K562 (cell line): Measurements from ENCODE around the gene TMC6. TPM values are rescaled to one million over a fixed set of nuclear protein-coding genes. Genes with fewer than 3 reads are reported as not detected.

Experiments
- AFF4 ChIP-seq: sonication (generic); formaldehyde crosslinking; IDR thresholded peaks from 2 replicates; pipeline ENCODE4 v1.8.0; 2023; ENCODE audit warnings: mild to moderate bottlenecking, missing genetic modification reagents
- EWSR1 ChIP-seq: fragments of 450-650 bp; IDR thresholded peaks from 2 replicates; pipeline ENCODE4 v1.6.1; 2018; ENCODE audit warnings: borderline replicate concordance, mild to moderate bottlenecking, low read depth, moderate library complexity; ENCODE audit not compliant: partially characterized antibody
- HNRNPH1 ChIP-seq: fragments of 200-400 bp; formaldehyde crosslinking; optimal IDR thresholded peaks from 2 replicates; pipeline ENCODE3; 2017; ENCODE audit warnings: low read depth, mild to moderate bottlenecking, low read length, moderate library complexity
- HNRNPLL ChIP-seq: fragments of 200-400 bp; formaldehyde crosslinking; IDR thresholded peaks from 2 replicates; pipeline ENCODE4 v1.6.1; 2017; ENCODE audit warnings: low read length, low read depth, mild to moderate bottlenecking; ENCODE audit not compliant: poor library complexity, severe bottlenecking
- PRPF4 ChIP-seq: fragments of 200-400 bp; formaldehyde crosslinking; IDR thresholded peaks from one replicate; pipeline ENCODE4 v1.6.1; 2017; ENCODE audit warnings: low read length, low read depth, mild to moderate bottlenecking; ENCODE audit not compliant: insufficient read depth, poor library complexity, severe bottlenecking
- TRIM28 ChIP-seq: fragments of 450-650 bp; IDR thresholded peaks from 2 replicates; pipeline ENCODE4 v1.6.1; 2017
- ZNF384 ChIP-seq: IDR thresholded peaks from 2 replicates; pipeline ENCODE4 v1.6.1; 2012; ENCODE audit warnings: low read depth, low read length, improper control_type of control experiment
- ZNF785 ChIP-seq: fragments of 250-450 bp; sonication (Bioruptor Pico); IDR thresholded peaks from 2 replicates; pipeline ENCODE4 v1.4.0; 2020; ENCODE audit warnings: mild to moderate bottlenecking
- polyA plus RNA-seq, 8 experiments: library from polyadenylated mRNA; depleted of rRNA in 4 of 8; stranded (reverse) in 5 of 8; unstranded in 3 of 8; fragments of >200 nt; fragmentation: Nextera tagmentation in 2 of 8; fragmentation: Illumina TruSeq in 1 of 8; extraction: Ambion mirVana in 2 of 8; extraction: Trizol in 1 of 8; gene quantifications; 2 replicates each; pipeline versions ENCODE4 v1.2.1 to v1.2.3, GENCODE V29; 2011 to 2014; ENCODE audit warnings: inconsistent platforms in 1 of 8, missing spikeins in 1 of 8
- small RNA-seq: library from RNA; depleted of rRNA; stranded (forward); fragments of <200 nt; gene quantifications from one replicate; pipeline ENCODE3, GENCODE V24; 2014
- total RNA-seq, 7 experiments: library from RNA; depleted of rRNA in 6 of 7; stranded (reverse); fragments of >200 nt in 6 of 7; fragmentation: Illumina TruSeq in 2 of 7; extraction: Trizol in 2 of 7; gene quantifications; 2 replicates each; pipeline versions ENCODE4 v1.2.1 to v1.2.3, GENCODE V29; 2011 to 2021; ENCODE audit warnings: low replicate concordance in 1 of 7

TMC6 gene
- total and polyA plus RNA-seq, 9 of the 15 experiments (the other 6 are each of a cell fraction or from before 2014, with no cell fraction given): 4.1 to 351 (median 66.9) TPM

- no peak for TF ChIP-seq PRPF4
- no peak for TF ChIP-seq AFF4
- TF ChIP-seq ZNF785 (CRISPR knock-in tag): no peak
- TF ChIP-seq ZNF384: no peak
- no peak for TF ChIP-seq HNRNPH1
- no peak for TF ChIP-seq EWSR1
- TF ChIP-seq HNRNPLL: no peak
- TF ChIP-seq TRIM28: no peak
These were observed 66.0 kb downstream of the TMC6 start (continued) for GRCh38 chr17:78062596-78062995.

Small RNA genes lying within 50 kb of the gene (small RNA-seq; reads per million reads assigned to genes)
- gene RNU6-625P: not detected

Other genes with a start within 250 kb of the TMC6 start
Only the 7 nearest of the 10 such genes appear.
- 4.8 TPM in 2 replicates for gene TMC8, start 2.0 kb upstream of the TMC6 start, total RNA-seq (2014; rRNA removed)
- 1.0 and 1.3 TPM in 2 replicates for gene TMC8, start 2.0 kb upstream of the TMC6 start, total RNA-seq (2014; rRNA removed; fragmentation: Illumina TruSeq; extraction: Trizol)
- 1.3 TPM in 2 replicates for gene TMC8, start 2.0 kb upstream of the TMC6 start, total RNA-seq (2015; rRNA removed; fragmentation: Illumina TruSeq; extraction: Trizol)
- 8.3 and 10.3 TPM in 2 replicates for gene TMC8, start 2.0 kb upstream of the TMC6 start, total RNA-seq (2021)
- gene TMC8, start 2.0 kb upstream of the TMC6 start, polyA plus RNA-seq (2011; rRNA removed): 3.5 and 6.1 TPM in 2 replicates
- gene TMC8, start 2.0 kb upstream of the TMC6 start, polyA plus RNA-seq (2014; fragmentation: Illumina TruSeq; extraction: Trizol): 2.8 and 5.7 TPM in 2 replicates
- gene TMC8, start 2.0 kb upstream of the TMC6 start, polyA plus RNA-seq (2014; fragmentation: Nextera tagmentation; extraction: Ambion mirVana): under 1 TPM; 0.13 to 0.21 TPM
- 4.1 and 10.9 TPM in 2 replicates for gene TMC8, start 2.0 kb upstream of the TMC6 start, polyA plus RNA-seq (2014; rRNA removed)
- gene C17orf99, start 17.6 kb upstream of the TMC6 start, total RNA-seq (2014; rRNA removed): 16.8 and 17.3 TPM in 2 replicates
- gene C17orf99, start 17.6 kb upstream of the TMC6 start, total RNA-seq (2014; rRNA removed; fragmentation: Illumina TruSeq; extraction: Trizol): 7.1 and 7.5 TPM in 2 replicates
- gene C17orf99, start 17.6 kb upstream of the TMC6 start, total RNA-seq (2015; rRNA removed; fragmentation: Illumina TruSeq; extraction: Trizol): 4.0 and 5.8 TPM in 2 replicates
- 16.4 and 18.9 TPM in 2 replicates for gene C17orf99, start 17.6 kb upstream of the TMC6 start, total RNA-seq (2021)
- 15.9 and 16.2 TPM in 2 replicates for gene C17orf99, start 17.6 kb upstream of the TMC6 start, polyA plus RNA-seq (2011; rRNA removed)
- gene C17orf99, start 17.6 kb upstream of the TMC6 start, polyA plus RNA-seq (2014; fragmentation: Illumina TruSeq; extraction: Trizol): 14.3 and 20.0 TPM in 2 replicates
- 1 to 10 TPM; 4.1 to 7.7 TPM for gene C17orf99, start 17.6 kb upstream of the TMC6 start, polyA plus RNA-seq (2014; fragmentation: Nextera tagmentation; extraction: Ambion mirVana)
- 16.4 and 19.9 TPM in 2 replicates for gene C17orf99, start 17.6 kb upstream of the TMC6 start, polyA plus RNA-seq (2014; rRNA removed)
- gene SYNGR2, start 39.8 kb upstream of the TMC6 start, total RNA-seq (2014; rRNA removed): 87.8 and 120 TPM in 2 replicates
- gene SYNGR2, start 39.8 kb upstream of the TMC6 start, total RNA-seq (2014; rRNA removed; fragmentation: Illumina TruSeq; extraction: Trizol): 29.7 and 44.9 TPM in 2 replicates
- 68.0 and 68.2 TPM in 2 replicates for gene SYNGR2, start 39.8 kb upstream of the TMC6 start, total RNA-seq (2015; rRNA removed; fragmentation: Illumina TruSeq; extraction: Trizol)
- 173 and 185 TPM in 2 replicates for gene SYNGR2, start 39.8 kb upstream of the TMC6 start, total RNA-seq (2021)
- gene SYNGR2, start 39.8 kb upstream of the TMC6 start, polyA plus RNA-seq (2011; rRNA removed): 159 and 208 TPM in 2 replicates
- 167 and 172 TPM in 2 replicates for gene SYNGR2, start 39.8 kb upstream of the TMC6 start, polyA plus RNA-seq (2014; fragmentation: Illumina TruSeq; extraction: Trizol)
- 1 to 10 TPM; 1.4 to 7.6 TPM for gene SYNGR2, start 39.8 kb upstream of the TMC6 start, polyA plus RNA-seq (2014; fragmentation: Nextera tagmentation; extraction: Ambion mirVana)
- gene SYNGR2, start 39.8 kb upstream of the TMC6 start, polyA plus RNA-seq (2014; rRNA removed): 140 and 156 TPM in 2 replicates
- gene TK1, start 58.3 kb upstream of the TMC6 start, total RNA-seq (2014; rRNA removed): 195 and 231 TPM in 2 replicates
- gene TK1, start 58.3 kb upstream of the TMC6 start, total RNA-seq (2014; rRNA removed; fragmentation: Illumina TruSeq; extraction: Trizol): 45.0 and 59.5 TPM in 2 replicates
- 97.7 and 98.0 TPM in 2 replicates for gene TK1, start 58.3 kb upstream of the TMC6 start, total RNA-seq (2015; rRNA removed; fragmentation: Illumina TruSeq; extraction: Trizol)
- gene TK1, start 58.3 kb upstream of the TMC6 start, total RNA-seq (2021): 198 TPM in 2 replicates
- gene TK1, start 58.3 kb upstream of the TMC6 start, polyA plus RNA-seq (2011; rRNA removed): 123 and 130 TPM in 2 replicates
- gene TK1, start 58.3 kb upstream of the TMC6 start, polyA plus RNA-seq (2014; fragmentation: Illumina TruSeq; extraction: Trizol): 103 and 216 TPM in 2 replicates
- gene TK1, start 58.3 kb upstream of the TMC6 start, polyA plus RNA-seq (2014; fragmentation: Nextera tagmentation; extraction: Ambion mirVana): 10 to 100 TPM in 1 of 2 experiments, 1 to 10 TPM in 1; 8.4 to 29.9 TPM
- 192 and 280 TPM in 2 replicates for gene TK1, start 58.3 kb upstream of the TMC6 start, polyA plus RNA-seq (2014; rRNA removed)
- gene AFMID, start 58.6 kb upstream of the TMC6 start, total RNA-seq (2014; rRNA removed): 68.1 and 101 TPM in 2 replicates
- gene AFMID, start 58.6 kb upstream of the TMC6 start, total RNA-seq (2014; rRNA removed; fragmentation: Illumina TruSeq; extraction: Trizol): 63.4 and 70.4 TPM in 2 replicates
- gene AFMID, start 58.6 kb upstream of the TMC6 start, total RNA-seq (2015; rRNA removed; fragmentation: Illumina TruSeq; extraction: Trizol): 61.8 and 62.1 TPM in 2 replicates
- gene AFMID, start 58.6 kb upstream of the TMC6 start, total RNA-seq (2021): 67.3 and 74.0 TPM in 2 replicates
- gene AFMID, start 58.6 kb upstream of the TMC6 start, polyA plus RNA-seq (2011; rRNA removed): 73.8 and 74.4 TPM in 2 replicates
- 119 and 133 TPM in 2 replicates for gene AFMID, start 58.6 kb upstream of the TMC6 start, polyA plus RNA-seq (2014; fragmentation: Illumina TruSeq; extraction: Trizol)
- gene AFMID, start 58.6 kb upstream of the TMC6 start, polyA plus RNA-seq (2014; fragmentation: Nextera tagmentation; extraction: Ambion mirVana): 100 to 1,000 TPM in 1 of 2 experiments, 10 to 100 TPM in 1; 80.3 to 188 TPM
- 95.7 and 110 TPM in 2 replicates for gene AFMID, start 58.6 kb upstream of the TMC6 start, polyA plus RNA-seq (2014; rRNA removed)
- 114 and 140 TPM in 2 replicates for gene BIRC5, start 85.5 kb upstream of the TMC6 start, total RNA-seq (2014; rRNA removed)
- gene BIRC5, start 85.5 kb upstream of the TMC6 start, total RNA-seq (2014; rRNA removed; fragmentation: Illumina TruSeq; extraction: Trizol): 79.1 and 79.9 TPM in 2 replicates
- 101 and 106 TPM in 2 replicates for gene BIRC5, start 85.5 kb upstream of the TMC6 start, total RNA-seq (2015; rRNA removed; fragmentation: Illumina TruSeq; extraction: Trizol)
- gene BIRC5, start 85.5 kb upstream of the TMC6 start, total RNA-seq (2021): 101 and 104 TPM in 2 replicates
- gene BIRC5, start 85.5 kb upstream of the TMC6 start, polyA plus RNA-seq (2011; rRNA removed): 61.4 and 64.4 TPM in 2 replicates
- 74.6 and 88.8 TPM in 2 replicates for gene BIRC5, start 85.5 kb upstream of the TMC6 start, polyA plus RNA-seq (2014; fragmentation: Illumina TruSeq; extraction: Trizol)
- gene BIRC5, start 85.5 kb upstream of the TMC6 start, polyA plus RNA-seq (2014; fragmentation: Nextera tagmentation; extraction: Ambion mirVana): 100 to 1,000 TPM in 1 of 2 experiments, 10 to 100 TPM in 1; 98.2 to 107 TPM
- gene BIRC5, start 85.5 kb upstream of the TMC6 start, polyA plus RNA-seq (2014; rRNA removed): 127 and 155 TPM in 2 replicates
- not detected in 2 replicates for gene TMEM235, start 102.9 kb upstream of the TMC6 start, total RNA-seq (2014; rRNA removed)
- gene TMEM235, start 102.9 kb upstream of the TMC6 start, total RNA-seq (2014; rRNA removed; fragmentation: Illumina TruSeq; extraction: Trizol): not detected in 2 replicates
- gene TMEM235, start 102.9 kb upstream of the TMC6 start, total RNA-seq (2015; rRNA removed; fragmentation: Illumina TruSeq; extraction: Trizol): not detected in 2 replicates
- gene TMEM235, start 102.9 kb upstream of the TMC6 start, total RNA-seq (2021): not detected in 2 replicates
- gene TMEM235, start 102.9 kb upstream of the TMC6 start, polyA plus RNA-seq (2011; rRNA removed): not detected in 2 replicates
- not detected in 2 replicates for gene TMEM235, start 102.9 kb upstream of the TMC6 start, polyA plus RNA-seq (2014; fragmentation: Illumina TruSeq; extraction: Trizol)
- not detected for gene TMEM235, start 102.9 kb upstream of the TMC6 start, polyA plus RNA-seq (2014; fragmentation: Nextera tagmentation; extraction: Ambion mirVana)
- not detected in 2 replicates for gene TMEM235, start 102.9 kb upstream of the TMC6 start, polyA plus RNA-seq (2014; rRNA removed)